Breast epithelium (tissue), 4 donors: ENCODE results near the gene DYNLRB1. TPM values are rescaled to one million over a fixed set of nuclear protein-coding genes. Genes with fewer than 3 reads are reported as not detected.

ENCODE experiments used
- DNase-seq, 2 donors: peaks; one replicate each; pipeline ENCODE4 v3.0.0-alpha.2; 2019; ENCODE audit warnings: low spot score in 2 of 2
- H3K27ac ChIP-seq, 2 donors: fragments of 200-600 bp; sonication (generic) in 1 of 2; one replicate each; pipeline ENCODE4 v1.5.1; 2016 to 2019; ENCODE audit warnings: mild to moderate bottlenecking in 1 of 2
- H3K27me3 ChIP-seq, 2 donors: fragments of 200-600 bp; sonication (generic) in 1 of 2; one replicate each; pipeline versions ENCODE4 v1.5.1 to v1.6.0; 2017 to 2019; ENCODE audit warnings: control low read depth in 1 of 2, mild to moderate bottlenecking in 1 of 2
- H3K36me3 ChIP-seq: fragments of 200-600 bp; one replicate; pipeline ENCODE4 v1.5.1; 2019
- H3K4me1 ChIP-seq, 2 donors: fragments of 200-600 bp; sonication (generic); one replicate each; pipeline ENCODE4 v1.5.1; 2016 to 2019; ENCODE audit warnings: control low read depth in 1 of 2
- H3K4me3 ChIP-seq, 3 donors: fragments of 200-600 bp; sonication (generic); 1 replicate in 2 of 3; 2 replicates in 1 of 3; pipeline ENCODE4 v1.5.1; 2016 to 2019; ENCODE audit warnings: mild to moderate bottlenecking in 3 of 3, moderate library complexity in 2 of 3
- H3K9me3 ChIP-seq, 2 donors: fragments of 200-600 bp; sonication (generic) in 1 of 2; one replicate each; pipeline ENCODE4 v1.5.1; 2016 to 2019; ENCODE audit warnings: control low read depth in 1 of 2
- POLR2A ChIP-seq: fragments of 450-650 bp; IDR thresholded peaks from one replicate; pipeline ENCODE4 v1.6.1; 2016; ENCODE audit warnings: antibody characterized with exemption, mild to moderate bottlenecking, moderate library complexity
- POLR2AphosphoS5 ChIP-seq, 3 donors: sonication (generic); formaldehyde crosslinking; IDR thresholded peaks; one replicate each; pipeline ENCODE4 v1.6.1; 2017; ENCODE audit warnings: antibody characterized with exemption in 3 of 3
- intact Hi-C: fragments of 100-400 bp; cut with DNase I; formaldehyde crosslinking; loops from one replicate; pipeline ENCODE4 v1.15.1; 2023; ENCODE audit warnings: low total_unique reads
- total RNA-seq, 3 donors: library from RNA; depleted of rRNA; stranded (reverse); fragments of >200 nt; gene quantifications; one replicate each; pipeline ENCODE4 v1.1.0, GENCODE V29; 2016
- TF ChIP-seq, protein P1 (sequence below), 3 donors: fragments of 450-650 bp; IDR thresholded peaks; one replicate each; pipeline ENCODE4 v1.5.1; 2016 to 2017; ENCODE audit warnings: antibody characterized with exemption in 3 of 3, mild to moderate bottlenecking in 3 of 3, moderate library complexity in 3 of 3

The DYNLRB1 gene
- total RNA-seq, 3 donors from 2014 or later: 77.7 to 100.0 (median 98.1) TPM

DNA sequence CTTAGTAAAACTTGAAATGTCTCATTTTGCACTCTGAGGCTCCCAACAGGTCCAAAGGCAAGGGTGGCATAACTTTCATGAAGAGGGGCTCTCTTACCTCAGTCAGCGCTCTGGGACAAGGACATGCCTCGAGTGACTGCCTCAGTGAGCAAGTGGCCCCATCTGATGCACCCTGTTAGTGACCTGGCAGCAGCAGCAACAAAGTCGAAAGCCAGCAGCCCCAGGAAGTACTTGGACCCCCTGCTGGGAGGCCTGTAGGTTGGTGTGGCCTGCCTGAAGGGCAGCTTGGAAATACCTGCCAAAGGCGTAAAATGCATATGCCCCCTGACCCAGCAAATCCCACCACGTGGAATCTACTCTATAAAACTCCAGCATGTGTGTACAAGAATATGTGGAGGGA is 55.5 kb downstream of the DYNLRB1 start:
- no peak overlapping the region for H3K27ac ChIP-seq
- H3K27me3 ChIP-seq: no peaks in the 10 kb centered on the region
- H3K36me3 ChIP-seq: no peaks in the 10 kb centered on the region
- intact Hi-C loops: no loop called here
- no peak overlapping the region for H3K4me3 ChIP-seq
- DNase-seq: no peak
- H3K9me3 ChIP-seq: no peaks in the 10 kb centered on the region
- TF ChIP-seq POLR2A (no peak), POLR2AphosphoS5 (IDR thresholded peaks at IDR 0.05) (no peak)
- TF ChIP-seq, protein P1, sequence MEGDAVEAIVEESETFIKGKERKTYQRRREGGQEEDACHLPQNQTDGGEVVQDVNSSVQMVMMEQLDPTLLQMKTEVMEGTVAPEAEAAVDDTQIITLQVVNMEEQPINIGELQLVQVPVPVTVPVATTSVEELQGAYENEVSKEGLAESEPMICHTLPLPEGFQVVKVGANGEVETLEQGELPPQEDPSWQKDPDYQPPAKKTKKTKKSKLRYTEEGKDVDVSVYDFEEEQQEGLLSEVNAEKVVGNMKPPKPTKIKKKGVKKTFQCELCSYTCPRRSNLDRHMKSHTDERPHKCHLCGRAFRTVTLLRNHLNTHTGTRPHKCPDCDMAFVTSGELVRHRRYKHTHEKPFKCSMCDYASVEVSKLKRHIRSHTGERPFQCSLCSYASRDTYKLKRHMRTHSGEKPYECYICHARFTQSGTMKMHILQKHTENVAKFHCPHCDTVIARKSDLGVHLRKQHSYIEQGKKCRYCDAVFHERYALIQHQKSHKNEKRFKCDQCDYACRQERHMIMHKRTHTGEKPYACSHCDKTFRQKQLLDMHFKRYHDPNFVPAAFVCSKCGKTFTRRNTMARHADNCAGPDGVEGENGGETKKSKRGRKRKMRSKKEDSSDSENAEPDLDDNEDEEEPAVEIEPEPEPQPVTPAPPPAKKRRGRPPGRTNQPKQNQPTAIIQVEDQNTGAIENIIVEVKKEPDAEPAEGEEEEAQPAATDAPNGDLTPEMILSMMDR (IDR thresholded peaks at IDR 0.05): no peak
- H3K4me1 ChIP-seq: no peaks in the 10 kb centered on the region

GRCh38 chr20:34573541-34574300 is 57.5 kb downstream of the DYNLRB1 start:
- Histone ChIP-seq H3K27me3 (no peaks in the 10 kb centered on the region), H3K9me3 (no peaks in the 10 kb centered on the region), H3K27ac (no peak overlapping the region), H3K4me3 (no peak overlapping the region), H3K4me1 (no peaks in the 10 kb centered on the region), H3K36me3 (no peaks in the 10 kb centered on the region)
- DNase-seq: no peak
- intact Hi-C loops: no loop called here
- TF ChIP-seq POLR2A: no peak
- TF ChIP-seq POLR2AphosphoS5 (IDR thresholded peaks at IDR 0.05): no peak
- TF ChIP-seq, protein P1 (IDR thresholded peaks at IDR 0.05): no peak

DNA sequence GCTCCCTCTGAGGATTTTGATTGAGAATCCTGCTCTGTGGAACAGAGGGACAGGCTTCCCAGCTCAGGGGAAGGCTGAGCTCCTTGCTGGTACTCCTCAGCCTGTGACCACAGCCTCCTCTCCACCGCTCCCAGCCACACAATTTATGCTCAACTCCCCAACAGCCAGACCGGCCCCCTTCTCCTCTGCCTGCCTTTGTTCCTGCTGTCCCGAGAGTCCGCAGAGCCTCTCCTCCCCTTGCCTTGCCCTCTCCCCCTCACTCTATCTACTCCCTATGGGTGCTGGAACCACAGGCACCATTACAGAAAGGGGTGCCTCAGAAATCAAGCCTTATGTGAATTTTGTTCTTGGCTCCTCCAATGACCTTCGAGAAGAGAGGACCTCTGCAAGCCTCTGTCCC is 58.2 kb downstream of the DYNLRB1 start:
- DNase-seq: no peak
- Histone ChIP-seq H3K4me3 (no peak overlapping the region), H3K9me3 (no peaks in the 10 kb centered on the region), H3K36me3 (no peaks in the 10 kb centered on the region), H3K27me3 (no peaks in the 10 kb centered on the region), H3K27ac (no peak overlapping the region), H3K4me1 (no peaks in the 10 kb centered on the region)
- TF ChIP-seq POLR2AphosphoS5 (IDR thresholded peaks at IDR 0.05) (no peak), POLR2A (no peak)
- TF ChIP-seq, protein P1 (IDR thresholded peaks at IDR 0.05): no peak
- intact Hi-C loops: no loop called here

GRCh38 chr20:34574861-34575260 is 58.6 kb downstream of the DYNLRB1 start:
- H3K27me3 ChIP-seq: no peaks in the 10 kb centered on the region
- no peaks in the 10 kb centered on the region for H3K4me1 ChIP-seq
- no peaks in the 10 kb centered on the region for H3K9me3 ChIP-seq
- H3K36me3 ChIP-seq: no peaks in the 10 kb centered on the region
- H3K4me3 ChIP-seq: no peak overlapping the region
- no peak overlapping the region for H3K27ac ChIP-seq
- intact Hi-C loops: no loop called here
- TF ChIP-seq POLR2A (no peak), POLR2AphosphoS5 (IDR thresholded peaks at IDR 0.05) (no peak)
- TF ChIP-seq, protein P1 (IDR thresholded peaks at IDR 0.05): no peak
- DNase-seq: no peak

DNA sequence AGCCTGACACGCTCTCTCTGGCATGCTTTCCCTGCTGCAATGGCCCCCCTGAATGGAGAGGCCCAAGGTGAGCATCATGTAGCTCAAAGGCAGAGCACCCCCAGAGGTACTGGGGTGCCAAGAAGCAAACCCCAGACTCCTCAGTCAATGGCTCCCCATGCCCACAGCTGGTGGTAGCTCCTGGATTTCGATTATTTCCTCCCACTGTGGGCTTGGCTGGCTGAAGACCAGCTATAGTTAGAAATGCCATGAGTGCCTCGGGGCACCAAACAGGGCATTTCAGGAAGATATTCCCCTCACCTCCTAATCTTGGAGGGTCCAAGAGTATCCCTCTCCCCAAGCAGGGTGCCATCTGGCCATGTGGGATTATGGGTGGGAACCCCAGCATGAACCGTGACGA is 59.0 kb downstream of the DYNLRB1 start:
- intact Hi-C loops: no loop called here
- Histone ChIP-seq H3K27ac (no peak overlapping the region), H3K36me3 (no peaks in the 10 kb centered on the region), H3K27me3 (no peaks in the 10 kb centered on the region), H3K9me3 (no peaks in the 10 kb centered on the region), H3K4me1 (no peaks in the 10 kb centered on the region), H3K4me3 (no peak overlapping the region)
- DNase-seq: no peak
- TF ChIP-seq POLR2A: no peak
- no peak for TF ChIP-seq POLR2AphosphoS5 (IDR thresholded peaks at IDR 0.05)
- TF ChIP-seq, protein P1 (IDR thresholded peaks at IDR 0.05): no peak
